Thoracic aorta (tissue), 2 donors: ENCODE results near the gene SMAD4. TPM values are rescaled to one million over a fixed set of nuclear protein-coding genes. Genes with fewer than 3 reads are reported as not detected.

Experiments used
- ATAC-seq: fragments of 150-250 bp; one replicate; pipeline ENCODE4 v1.8.0; 2017; ENCODE audit warnings: low read depth; ENCODE audit not compliant: insufficient number of reproducible peaks, low FRiP score
- DNase-seq: peaks from one replicate; pipeline ENCODE4 v3.0.0-alpha.2; 2020; ENCODE audit warnings: low spot score
- H3K27ac ChIP-seq, 2 donors: fragments of 200-600 bp; sonication (generic); 1 replicate in 1 of 2; 2 replicates in 1 of 2; pipeline ENCODE4 v1.5.1; 2016; ENCODE audit warnings: mild to moderate bottlenecking in 2 of 2, moderate library complexity in 2 of 2
- H3K27me3 ChIP-seq: fragments of 200-600 bp; sonication (generic); replicated peaks from 2 replicates; pipeline ENCODE4 v1.6.0; 2016; ENCODE audit warnings: mild to moderate bottlenecking; ENCODE audit not compliant: insufficient read depth
- H3K36me3 ChIP-seq: fragments of 200-600 bp; sonication (generic); one replicate; pipeline ENCODE4 v1.5.1; 2016
- H3K4me1 ChIP-seq, 2 donors: fragments of 200-600 bp; sonication (generic); 1 replicate in 1 of 2; 2 replicates in 1 of 2; pipeline versions ENCODE4 v1.5.1 to v1.6.0; 2016; ENCODE audit warnings: low read depth in 2 of 2, mild to moderate bottlenecking in 1 of 2; ENCODE audit not compliant: control insufficient read depth in 1 of 2
- H3K4me3 ChIP-seq: fragments of 200-600 bp; sonication (generic); 2 replicates; pipeline ENCODE4 v1.5.1; 2016; ENCODE audit warnings: mild to moderate bottlenecking
- H3K9me3 ChIP-seq: fragments of 200-600 bp; sonication (generic); 2 replicates; pipeline ENCODE4 v1.5.1; 2016
- total RNA-seq, 2 donors: library from RNA; depleted of rRNA; stranded (reverse); fragments of >200 nt; gene quantifications; one replicate each; pipeline versions ENCODE4 v1.1.0 to v1.2.3, GENCODE V29; 2016
- TF ChIP-seq, protein P1 (sequence below): fragments of 200-600 bp; sonication (generic); IDR thresholded peaks from one replicate; pipeline ENCODE4 v1.5.1; 2019; ENCODE audit warnings: antibody characterized with exemption

SMAD4 gene
- total RNA-seq = 100 to 1,000 TPM; 115 to 155 TPM

- peaks cover 24 to 46% of the 10 kb centered on the region in 2 donors for H3K4me1 ChIP-seq
- H3K4me3 ChIP-seq = peak within 1 kb of the TSS; percentile 83
- ATAC-seq = peak; percentile 98
- H3K9me3 ChIP-seq = no peaks in the 10 kb centered on the region
- peak; percentile 85 for DNase-seq
- no peaks in the 10 kb centered on the region for H3K36me3 ChIP-seq
- TF ChIP-seq, protein P1, sequence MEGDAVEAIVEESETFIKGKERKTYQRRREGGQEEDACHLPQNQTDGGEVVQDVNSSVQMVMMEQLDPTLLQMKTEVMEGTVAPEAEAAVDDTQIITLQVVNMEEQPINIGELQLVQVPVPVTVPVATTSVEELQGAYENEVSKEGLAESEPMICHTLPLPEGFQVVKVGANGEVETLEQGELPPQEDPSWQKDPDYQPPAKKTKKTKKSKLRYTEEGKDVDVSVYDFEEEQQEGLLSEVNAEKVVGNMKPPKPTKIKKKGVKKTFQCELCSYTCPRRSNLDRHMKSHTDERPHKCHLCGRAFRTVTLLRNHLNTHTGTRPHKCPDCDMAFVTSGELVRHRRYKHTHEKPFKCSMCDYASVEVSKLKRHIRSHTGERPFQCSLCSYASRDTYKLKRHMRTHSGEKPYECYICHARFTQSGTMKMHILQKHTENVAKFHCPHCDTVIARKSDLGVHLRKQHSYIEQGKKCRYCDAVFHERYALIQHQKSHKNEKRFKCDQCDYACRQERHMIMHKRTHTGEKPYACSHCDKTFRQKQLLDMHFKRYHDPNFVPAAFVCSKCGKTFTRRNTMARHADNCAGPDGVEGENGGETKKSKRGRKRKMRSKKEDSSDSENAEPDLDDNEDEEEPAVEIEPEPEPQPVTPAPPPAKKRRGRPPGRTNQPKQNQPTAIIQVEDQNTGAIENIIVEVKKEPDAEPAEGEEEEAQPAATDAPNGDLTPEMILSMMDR = no peak
- peak within 1 kb of the TSS; percentile 93 to 94 for H3K27ac ChIP-seq
- H3K27me3 ChIP-seq = no peaks in the 10 kb centered on the region
These were observed at the start of gene SMAD4 for GRCh38 chr18:51029694-51030536. Gene SMAD4, plus strand, starts transcription at chr18:51030213. Its CDS starts 16,834 bp downstream, at chr18:51047047.

- Histone ChIP-seq H3K27ac (no peak overlapping the region), H3K9me3 (no peaks in the 10 kb centered on the region), H3K4me1 (peaks cover 3 to 24% of the 10 kb centered on the region in 2 donors), H3K4me3 (no peak overlapping the region), H3K36me3 (peaks cover 24% of the 10 kb centered on the region), H3K27me3 (no peaks in the 10 kb centered on the region)
- DNase-seq (no peak), ATAC-seq (no peak)
- TF ChIP-seq, protein P1 = no peak
These were observed 48.6 kb upstream of the SMAD4 start for GRCh38 chr18:50981381-50981780.

GRCh38 chr18:50982086-50982801 lies 47.8 kb upstream of the SMAD4 start:
- Histone ChIP-seq H3K27ac (no peak overlapping the region), H3K27me3 (no peaks in the 10 kb centered on the region), H3K9me3 (no peaks in the 10 kb centered on the region), H3K4me3 (no peak overlapping the region), H3K36me3 (peaks cover 16% of the 10 kb centered on the region), H3K4me1 (peaks cover 11 to 33% of the 10 kb centered on the region in 2 donors)
- ATAC-seq (no peak), DNase-seq (no peak)
- TF ChIP-seq, protein P1 = no peak

DNA sequence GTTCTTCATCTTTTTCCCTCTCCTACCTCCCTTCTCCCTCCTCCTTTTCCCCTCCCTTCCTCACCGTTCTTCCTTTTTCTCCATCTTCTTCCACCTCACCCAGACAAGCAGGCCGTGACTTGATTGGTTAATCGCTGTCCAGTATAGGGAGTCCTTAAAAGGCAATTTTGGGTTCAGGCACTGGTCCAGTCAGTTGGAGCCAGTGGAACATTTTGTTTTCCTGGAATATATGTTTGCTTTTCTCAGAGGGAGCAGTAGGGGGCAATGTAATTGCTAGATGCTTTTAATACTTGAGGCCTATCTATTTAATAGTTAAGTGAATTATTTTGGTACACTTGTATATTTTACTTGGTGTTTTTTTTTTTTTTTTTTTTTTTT lies 47.2 kb upstream of the SMAD4 start:
- no peaks in the 10 kb centered on the region for H3K9me3 ChIP-seq
- TF ChIP-seq, protein P1 = no peak
- peaks cover 11% of the 10 kb centered on the region for H3K36me3 ChIP-seq
- DNase-seq = no peak
- no peak overlapping the region for H3K4me3 ChIP-seq
- H3K27me3 ChIP-seq = no peaks in the 10 kb centered on the region
- ATAC-seq = no peak
- H3K27ac ChIP-seq = no peak overlapping the region
- peaks cover 15 to 38% of the 10 kb centered on the region in 2 donors for H3K4me1 ChIP-seq
